ENCODE data around the gene USP9X. TPM values are rescaled to one million over a fixed set of nuclear protein-coding genes. Genes with fewer than 3 reads are reported as not detected.

USP9X gene
- total and polyA plus RNA-seq, 2 experiments from 2014 or later = 62.2 to 329 TPM

DNA sequence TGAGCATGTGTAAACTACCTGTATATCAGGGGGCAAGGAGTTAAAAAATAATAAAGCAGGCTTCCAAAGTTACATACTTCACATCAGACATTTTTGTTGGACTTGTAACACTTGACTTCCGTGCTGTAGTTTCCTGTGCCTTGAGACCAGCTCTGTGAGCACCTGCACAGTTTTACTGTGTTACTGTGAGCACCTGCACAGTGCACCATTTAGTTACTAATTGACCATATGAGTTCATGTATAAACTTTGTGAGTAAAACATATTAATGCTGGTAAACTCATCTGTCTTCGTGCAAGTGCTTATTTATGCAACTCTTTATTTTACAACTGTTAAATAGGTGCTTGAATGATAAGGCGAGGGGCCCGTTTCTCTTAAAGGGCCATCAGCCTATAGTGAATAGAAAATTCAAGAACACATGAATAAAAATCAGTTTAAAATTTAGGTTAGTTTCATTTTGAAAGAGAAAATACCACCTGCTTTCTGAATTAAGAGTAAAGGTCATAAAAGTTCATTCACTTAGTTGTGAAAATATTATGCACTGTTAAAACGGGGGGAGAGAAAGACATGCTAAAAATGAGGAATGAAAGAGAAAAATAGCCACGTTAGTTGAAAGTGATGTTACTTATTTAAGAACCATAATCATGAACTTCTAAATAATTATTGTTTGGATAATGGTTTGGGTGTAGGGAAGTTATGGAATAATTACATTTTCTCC lies 42.4 kb downstream of the USP9X start:
- Histone ChIP-seq H3K4me3 (no peak overlapping the region), H2AFZ (no peak overlapping the region), H3K79me2 (replicated peaks; ENCODE audit: insufficient read depth) (peaks cover 99% of the 10 kb centered on the region), H4K20me1 (replicated peaks; ENCODE audit: insufficient read depth) (peaks cover 22% of the 10 kb centered on the region), H3K27me3 (ENCODE audit: insufficient read depth) (no peaks in the 10 kb centered on the region), H3K9me2 (ENCODE audit: insufficient read depth) (no peaks in the 10 kb centered on the region), H3K4me1 (ENCODE audit: insufficient read depth) (peaks cover 2% of the 10 kb centered on the region; the same call in 1 of the 2 replicates), H3K36me3 (ENCODE audit: insufficient read depth) (peaks cover 25% of the 10 kb centered on the region; the same call in 1 of the 2 replicates), H3F3A (replicated peaks; ENCODE audit: low read depth) (0 out of 2 replicates have a peak, but pooled peaks cover 4% of the 10 kb centered on the region), H3K4me2 (no peak overlapping the region), H3K27ac (ENCODE audit: low read depth) (no peak overlapping the region)
- Mint-ChIP-seq H3K27me3 (ENCODE audit: insufficient read depth, low read depth, poor library complexity) (peaks cover 3% of the 10 kb centered on the region), H3K36me3 (ENCODE audit: low read depth) (peaks cover 63% of the 10 kb centered on the region), H3K4me1 (peaks cover 2% of the 10 kb centered on the region; the same call in 2 of the 3 replicates), H3K4me3 (no peak overlapping the region), H3K9me3 (no peaks in the 10 kb centered on the region; the same call in 2 of the 3 replicates), H3K27ac (no peak overlapping the region)
- TF ChIP-seq STAT1 (IDR thresholded peaks at IDR 0.05; ENCODE audit: unreplicated experiment) (no peak), ZNF114 (CRISPR knock-in tag; IDR thresholded peaks at IDR 0.05) (no peak), EZH2 (IDR thresholded peaks at IDR 0.05; ENCODE audit: low read depth, unreplicated experiment) (no peak), JUNB (IDR thresholded peaks at IDR 0.05; ENCODE audit: unreplicated experiment) (no peak), ZNF331 (CRISPR knock-in tag; IDR thresholded peaks at IDR 0.05; ENCODE audit: low read depth) (no peak), POLR2AphosphoS5 (IDR thresholded peaks at IDR 0.05; ENCODE audit: low read depth) (no peak), EZH2phosphoT487 (IDR thresholded peaks at IDR 0.05; ENCODE audit: unreplicated experiment) (no peak), NANOG (IDR thresholded peaks at IDR 0.05; ENCODE audit: borderline replicate concordance) (no peak), CREB1 (CRISPR knock-in tag; IDR thresholded peaks at IDR 0.05; ENCODE audit: low read depth) (no peak)
- TF ChIP-seq, protein P1, sequence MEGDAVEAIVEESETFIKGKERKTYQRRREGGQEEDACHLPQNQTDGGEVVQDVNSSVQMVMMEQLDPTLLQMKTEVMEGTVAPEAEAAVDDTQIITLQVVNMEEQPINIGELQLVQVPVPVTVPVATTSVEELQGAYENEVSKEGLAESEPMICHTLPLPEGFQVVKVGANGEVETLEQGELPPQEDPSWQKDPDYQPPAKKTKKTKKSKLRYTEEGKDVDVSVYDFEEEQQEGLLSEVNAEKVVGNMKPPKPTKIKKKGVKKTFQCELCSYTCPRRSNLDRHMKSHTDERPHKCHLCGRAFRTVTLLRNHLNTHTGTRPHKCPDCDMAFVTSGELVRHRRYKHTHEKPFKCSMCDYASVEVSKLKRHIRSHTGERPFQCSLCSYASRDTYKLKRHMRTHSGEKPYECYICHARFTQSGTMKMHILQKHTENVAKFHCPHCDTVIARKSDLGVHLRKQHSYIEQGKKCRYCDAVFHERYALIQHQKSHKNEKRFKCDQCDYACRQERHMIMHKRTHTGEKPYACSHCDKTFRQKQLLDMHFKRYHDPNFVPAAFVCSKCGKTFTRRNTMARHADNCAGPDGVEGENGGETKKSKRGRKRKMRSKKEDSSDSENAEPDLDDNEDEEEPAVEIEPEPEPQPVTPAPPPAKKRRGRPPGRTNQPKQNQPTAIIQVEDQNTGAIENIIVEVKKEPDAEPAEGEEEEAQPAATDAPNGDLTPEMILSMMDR (conservative IDR thresholded peaks at IDR 0.05; ENCODE audit: low read depth in 2 of 2) = no peak
- TF ChIP-seq, protein P2, sequence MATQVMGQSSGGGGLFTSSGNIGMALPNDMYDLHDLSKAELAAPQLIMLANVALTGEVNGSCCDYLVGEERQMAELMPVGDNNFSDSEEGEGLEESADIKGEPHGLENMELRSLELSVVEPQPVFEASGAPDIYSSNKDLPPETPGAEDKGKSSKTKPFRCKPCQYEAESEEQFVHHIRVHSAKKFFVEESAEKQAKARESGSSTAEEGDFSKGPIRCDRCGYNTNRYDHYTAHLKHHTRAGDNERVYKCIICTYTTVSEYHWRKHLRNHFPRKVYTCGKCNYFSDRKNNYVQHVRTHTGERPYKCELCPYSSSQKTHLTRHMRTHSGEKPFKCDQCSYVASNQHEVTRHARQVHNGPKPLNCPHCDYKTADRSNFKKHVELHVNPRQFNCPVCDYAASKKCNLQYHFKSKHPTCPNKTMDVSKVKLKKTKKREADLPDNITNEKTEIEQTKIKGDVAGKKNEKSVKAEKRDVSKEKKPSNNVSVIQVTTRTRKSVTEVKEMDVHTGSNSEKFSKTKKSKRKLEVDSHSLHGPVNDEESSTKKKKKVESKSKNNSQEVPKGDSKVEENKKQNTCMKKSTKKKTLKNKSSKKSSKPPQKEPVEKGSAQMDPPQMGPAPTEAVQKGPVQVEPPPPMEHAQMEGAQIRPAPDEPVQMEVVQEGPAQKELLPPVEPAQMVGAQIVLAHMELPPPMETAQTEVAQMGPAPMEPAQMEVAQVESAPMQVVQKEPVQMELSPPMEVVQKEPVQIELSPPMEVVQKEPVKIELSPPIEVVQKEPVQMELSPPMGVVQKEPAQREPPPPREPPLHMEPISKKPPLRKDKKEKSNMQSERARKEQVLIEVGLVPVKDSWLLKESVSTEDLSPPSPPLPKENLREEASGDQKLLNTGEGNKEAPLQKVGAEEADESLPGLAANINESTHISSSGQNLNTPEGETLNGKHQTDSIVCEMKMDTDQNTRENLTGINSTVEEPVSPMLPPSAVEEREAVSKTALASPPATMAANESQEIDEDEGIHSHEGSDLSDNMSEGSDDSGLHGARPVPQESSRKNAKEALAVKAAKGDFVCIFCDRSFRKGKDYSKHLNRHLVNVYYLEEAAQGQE (IDR thresholded peaks at IDR 0.05; ENCODE audit: unreplicated experiment) = no peak
- TF ChIP-seq, protein P3, sequence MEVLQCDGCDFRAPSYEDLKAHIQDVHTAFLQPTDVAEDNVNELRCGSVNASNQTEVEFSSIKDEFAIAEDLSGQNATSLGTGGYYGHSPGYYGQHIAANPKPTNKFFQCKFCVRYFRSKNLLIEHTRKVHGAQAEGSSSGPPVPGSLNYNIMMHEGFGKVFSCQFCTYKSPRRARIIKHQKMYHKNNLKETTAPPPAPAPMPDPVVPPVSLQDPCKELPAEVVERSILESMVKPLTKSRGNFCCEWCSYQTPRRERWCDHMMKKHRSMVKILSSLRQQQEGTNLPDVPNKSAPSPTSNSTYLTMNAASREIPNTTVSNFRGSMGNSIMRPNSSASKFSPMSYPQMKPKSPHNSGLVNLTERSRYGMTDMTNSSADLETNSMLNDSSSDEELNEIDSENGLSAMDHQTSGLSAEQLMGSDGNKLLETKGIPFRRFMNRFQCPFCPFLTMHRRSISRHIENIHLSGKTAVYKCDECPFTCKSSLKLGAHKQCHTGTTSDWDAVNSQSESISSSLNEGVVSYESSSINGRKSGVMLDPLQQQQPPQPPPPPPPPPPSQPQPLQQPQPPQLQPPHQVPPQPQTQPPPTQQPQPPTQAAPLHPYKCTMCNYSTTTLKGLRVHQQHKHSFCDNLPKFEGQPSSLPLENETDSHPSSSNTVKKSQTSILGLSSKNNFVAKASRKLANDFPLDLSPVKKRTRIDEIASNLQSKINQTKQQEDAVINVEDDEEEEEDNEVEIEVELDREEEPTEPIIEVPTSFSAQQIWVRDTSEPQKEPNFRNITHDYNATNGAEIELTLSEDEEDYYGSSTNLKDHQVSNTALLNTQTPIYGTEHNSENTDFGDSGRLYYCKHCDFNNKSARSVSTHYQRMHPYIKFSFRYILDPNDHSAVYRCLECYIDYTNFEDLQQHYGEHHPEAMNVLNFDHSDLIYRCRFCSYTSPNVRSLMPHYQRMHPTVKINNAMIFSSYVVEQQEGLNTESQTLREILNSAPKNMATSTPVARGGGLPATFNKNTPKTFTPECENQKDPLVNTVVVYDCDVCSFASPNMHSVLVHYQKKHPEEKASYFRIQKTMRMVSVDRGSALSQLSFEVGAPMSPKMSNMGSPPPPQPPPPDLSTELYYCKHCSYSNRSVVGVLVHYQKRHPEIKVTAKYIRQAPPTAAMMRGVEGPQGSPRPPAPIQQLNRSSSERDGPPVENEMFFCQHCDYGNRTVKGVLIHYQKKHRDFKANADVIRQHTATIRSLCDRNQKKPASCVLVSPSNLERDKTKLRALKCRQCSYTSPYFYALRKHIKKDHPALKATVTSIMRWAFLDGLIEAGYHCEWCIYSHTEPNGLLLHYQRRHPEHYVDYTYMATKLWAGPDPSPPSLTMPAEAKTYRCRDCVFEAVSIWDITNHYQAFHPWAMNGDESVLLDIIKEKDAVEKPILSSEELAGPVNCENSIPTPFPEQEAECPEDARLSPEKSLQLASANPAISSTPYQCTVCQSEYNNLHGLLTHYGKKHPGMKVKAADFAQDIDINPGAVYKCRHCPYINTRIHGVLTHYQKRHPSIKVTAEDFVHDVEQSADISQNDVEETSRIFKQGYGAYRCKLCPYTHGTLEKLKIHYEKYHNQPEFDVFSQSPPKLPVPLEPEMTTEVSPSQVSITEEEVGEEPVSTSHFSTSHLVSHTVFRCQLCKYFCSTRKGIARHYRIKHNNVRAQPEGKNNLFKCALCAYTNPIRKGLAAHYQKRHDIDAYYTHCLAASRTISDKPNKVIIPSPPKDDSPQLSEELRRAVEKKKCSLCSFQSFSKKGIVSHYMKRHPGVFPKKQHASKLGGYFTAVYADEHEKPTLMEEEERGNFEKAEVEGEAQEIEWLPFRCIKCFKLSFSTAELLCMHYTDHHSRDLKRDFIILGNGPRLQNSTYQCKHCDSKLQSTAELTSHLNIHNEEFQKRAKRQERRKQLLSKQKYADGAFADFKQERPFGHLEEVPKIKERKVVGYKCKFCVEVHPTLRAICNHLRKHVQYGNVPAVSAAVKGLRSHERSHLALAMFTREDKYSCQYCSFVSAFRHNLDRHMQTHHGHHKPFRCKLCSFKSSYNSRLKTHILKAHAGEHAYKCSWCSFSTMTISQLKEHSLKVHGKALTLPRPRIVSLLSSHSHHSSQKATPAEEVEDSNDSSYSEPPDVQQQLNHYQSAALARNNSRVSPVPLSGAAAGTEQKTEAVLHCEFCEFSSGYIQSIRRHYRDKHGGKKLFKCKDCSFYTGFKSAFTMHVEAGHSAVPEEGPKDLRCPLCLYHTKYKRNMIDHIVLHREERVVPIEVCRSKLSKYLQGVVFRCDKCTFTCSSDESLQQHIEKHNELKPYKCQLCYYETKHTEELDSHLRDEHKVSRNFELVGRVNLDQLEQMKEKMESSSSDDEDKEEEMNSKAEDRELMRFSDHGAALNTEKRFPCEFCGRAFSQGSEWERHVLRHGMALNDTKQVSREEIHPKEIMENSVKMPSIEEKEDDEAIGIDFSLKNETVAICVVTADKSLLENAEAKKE (CRISPR knock-in tag; IDR thresholded peaks at IDR 0.05) = no peak
- TF ChIP-seq, protein P4, sequence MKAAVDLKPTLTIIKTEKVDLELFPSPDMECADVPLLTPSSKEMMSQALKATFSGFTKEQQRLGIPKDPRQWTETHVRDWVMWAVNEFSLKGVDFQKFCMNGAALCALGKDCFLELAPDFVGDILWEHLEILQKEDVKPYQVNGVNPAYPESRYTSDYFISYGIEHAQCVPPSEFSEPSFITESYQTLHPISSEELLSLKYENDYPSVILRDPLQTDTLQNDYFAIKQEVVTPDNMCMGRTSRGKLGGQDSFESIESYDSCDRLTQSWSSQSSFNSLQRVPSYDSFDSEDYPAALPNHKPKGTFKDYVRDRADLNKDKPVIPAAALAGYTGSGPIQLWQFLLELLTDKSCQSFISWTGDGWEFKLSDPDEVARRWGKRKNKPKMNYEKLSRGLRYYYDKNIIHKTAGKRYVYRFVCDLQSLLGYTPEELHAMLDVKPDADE (IDR thresholded peaks at IDR 0.05) = no peak
- DNase-seq (ENCODE audit: low spot score) = no peak
- no peak for ATAC-seq
